Activated CD4-positive, alpha-beta T cell treated with anti-CD3 and anti-CD28 coated beads for 36 hours (primary cell): ENCODE data around the gene MORN5. TPM values are rescaled to one million over a fixed set of nuclear protein-coding genes. Genes with fewer than 3 reads are reported as not detected.

Experiments used
- ATAC-seq: fragments of 200-7000 bp; cut with Tn5 transposase; one replicate; pipeline ENCODE4 v1.10.0; 2021; ENCODE audit warnings: mild to moderate bottlenecking, moderate library complexity
- CTCF ChIA-PET: fragments of 350-600 bp; sonication (Branson Sonifier 250); formaldehyde crosslinking; loops from one replicate; lab custom pipeline; 2021; ENCODE audit warnings: antibody characterized with exemption; lab: Charles Lee
- POLR2A ChIA-PET: fragments of 350-600 bp; sonication (Branson Sonifier 250); formaldehyde crosslinking; loops from one replicate; lab custom pipeline; 2021; ENCODE audit warnings: antibody characterized with exemption, inconsistent platforms; lab: Charles Lee
- DNase-seq: peaks from one replicate; pipeline ENCODE4 v3.0.0-alpha.2; 2020
- H3K27ac Mint-ChIP-seq: one replicate; pipeline ENCODE4 v1.8.0; 2021; ENCODE audit warnings: mixed read lengths
- H3K27me3 Mint-ChIP-seq: one replicate; pipeline ENCODE4 v1.8.0; 2021; ENCODE audit warnings: mixed read lengths
- H3K36me3 Mint-ChIP-seq: one replicate; pipeline ENCODE4 v1.8.0; 2021; ENCODE audit warnings: low read depth, mixed read lengths
- H3K4me1 Mint-ChIP-seq: one replicate; pipeline ENCODE4 v1.8.0; 2021; ENCODE audit warnings: mixed read lengths
- H3K4me3 Mint-ChIP-seq: one replicate; pipeline ENCODE4 v1.8.0; 2021; ENCODE audit warnings: mild to moderate bottlenecking, moderate library complexity, mixed read lengths
- H3K9me3 Mint-ChIP-seq: one replicate; pipeline ENCODE4 v1.8.0; 2021; ENCODE audit warnings: low read depth, mixed read lengths
- intact Hi-C, 2 experiments: fragments of 100-400 bp; cut with DNase I in 1 of 2; cut with micrococcal nuclease in 1 of 2; formaldehyde crosslinking; loops; one replicate each; pipeline versions ENCODE4 v1.14.2 to v1.15.1; 2022 to 2024; cut with DNase I, micrococcal nuclease
- total RNA-seq, 2 experiments: library from RNA; stranded (reverse); gene quantifications; one replicate each; pipeline ENCODE4 v1.2.3, GENCODE V29; 2021

Gene MORN5
- total RNA-seq, 2 experiments from 2014 or later, result not detected

DNA sequence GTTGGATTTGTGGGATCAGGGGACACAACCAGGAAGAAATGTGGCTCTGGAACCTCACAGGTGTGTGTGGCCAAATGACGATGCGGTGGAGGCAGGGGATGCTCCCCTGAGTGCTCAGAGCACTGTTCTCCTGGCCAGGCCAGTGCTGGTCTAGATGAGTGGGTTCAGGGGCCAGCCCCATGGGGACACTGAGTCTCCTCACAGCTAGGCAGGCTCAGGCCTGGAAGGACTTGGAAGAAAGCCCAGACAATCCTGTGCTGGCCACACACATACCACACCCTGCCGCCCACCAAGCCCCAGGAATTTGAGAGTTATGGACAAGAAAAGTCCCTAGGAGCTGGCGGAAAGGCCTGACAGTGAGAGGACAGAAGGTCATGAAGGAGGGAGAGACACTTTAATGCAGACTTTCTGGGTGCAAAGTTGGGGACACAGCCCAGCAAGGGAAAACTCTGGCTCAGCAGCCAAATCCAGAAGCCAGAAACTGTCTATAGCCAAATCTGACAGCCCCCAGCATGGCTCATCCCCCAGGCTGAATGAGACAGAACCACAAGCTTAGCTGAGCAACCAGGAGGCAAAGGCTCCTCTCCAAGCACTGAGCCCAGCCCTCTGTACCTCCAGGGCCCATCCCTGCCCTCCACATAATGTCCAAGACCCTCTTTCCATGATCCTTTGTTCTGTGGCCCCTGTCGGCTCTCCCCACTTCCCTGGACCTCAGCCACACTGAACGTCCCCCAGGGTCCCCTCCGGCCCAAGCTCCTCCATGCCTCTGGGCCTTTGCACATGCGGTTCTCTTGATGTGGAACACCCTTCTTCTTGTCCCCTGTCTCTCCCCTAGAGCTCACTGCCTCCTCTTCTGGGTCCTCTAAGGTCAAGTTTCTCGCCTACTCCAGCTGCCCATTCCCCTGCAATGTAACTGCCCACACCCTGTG lies 46.7 kb downstream of the MORN5 start:
- ChIA-PET CTCF (interaction anchor here (0.5 kb wide), 1 partner anchor 544 kb away, joined by 3 read pairs; no protein-coding TSS in a partner anchor), POLR2A (interaction anchor here (0.6 kb wide), 1 partner anchor 1983 kb away, joined by 4 read pairs; no protein-coding TSS in a partner anchor)
- no peaks in the 10 kb centered on the region for H3K4me1 Mint-ChIP-seq
- H3K36me3 Mint-ChIP-seq, result no peaks in the 10 kb centered on the region
- intact Hi-C loops, result no loop called here
- no peak overlapping the region for H3K4me3 Mint-ChIP-seq
- H3K27ac Mint-ChIP-seq, result no peak overlapping the region
- H3K27me3 Mint-ChIP-seq, result peaks cover 10% of the 10 kb centered on the region
- no peak for ATAC-seq
- H3K9me3 Mint-ChIP-seq, result no peaks in the 10 kb centered on the region
- DNase-seq, result no peak

DNA sequence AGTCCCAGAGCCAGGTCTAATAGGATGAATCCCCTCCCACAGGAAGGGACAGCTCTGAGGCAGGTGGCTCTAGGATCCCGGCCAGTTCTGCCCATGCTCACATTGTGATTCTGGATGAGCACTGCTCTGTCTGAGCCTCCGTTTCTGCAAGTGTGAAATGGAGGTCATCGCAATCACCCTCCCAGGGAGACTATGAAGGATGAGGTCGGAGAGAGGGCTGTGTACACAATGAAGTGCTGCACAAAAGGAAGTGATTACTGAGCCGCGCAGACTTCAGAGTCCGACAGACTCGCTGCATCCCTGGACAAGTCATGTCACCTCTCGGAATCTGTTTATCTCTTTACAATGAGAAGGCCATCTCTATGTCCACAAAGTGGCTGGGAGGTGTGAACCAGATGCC lies 47.4 kb downstream of the MORN5 start:
- CTCF ChIA-PET, result interaction anchor here (0.6 kb wide), 1 partner anchor 55 kb away, joined by 3 read pairs; no protein-coding TSS in a partner anchor
- POLR2A ChIA-PET, result no interaction called here
- ATAC-seq, result no peak
- no peak overlapping the region for H3K27ac Mint-ChIP-seq
- no peaks in the 10 kb centered on the region for H3K4me1 Mint-ChIP-seq
- intact Hi-C loops, result no loop called here
- no peaks in the 10 kb centered on the region for H3K9me3 Mint-ChIP-seq
- no peak for DNase-seq
- H3K4me3 Mint-ChIP-seq, result no peak overlapping the region
- H3K27me3 Mint-ChIP-seq, result peaks cover 17% of the 10 kb centered on the region
- H3K36me3 Mint-ChIP-seq, result no peaks in the 10 kb centered on the region

DNA sequence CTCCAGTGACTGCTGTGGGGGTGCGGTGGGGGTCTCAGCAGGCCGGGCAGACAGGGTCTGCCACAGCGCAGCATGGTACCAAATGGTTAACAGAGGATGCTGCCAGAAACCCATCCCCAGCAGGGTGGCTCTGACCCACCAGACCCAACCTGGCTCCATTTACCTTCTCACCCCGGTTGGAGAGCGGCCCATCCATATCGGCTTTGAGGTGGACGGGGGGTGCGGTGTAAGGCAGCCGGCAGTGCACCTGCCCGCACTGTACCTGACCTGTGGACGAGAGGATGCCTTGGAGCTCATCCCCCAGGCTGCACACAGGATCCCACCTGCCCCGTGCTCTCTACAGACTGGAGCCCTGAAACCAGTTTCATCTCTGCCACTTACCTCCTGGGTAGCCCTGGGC lies 49.7 kb downstream of the MORN5 start:
- ChIA-PET POLR2A (no interaction called here), CTCF (interaction anchor here (0.6 kb wide), 1 partner anchor 20 kb away, joined by 4 read pairs; no protein-coding TSS in a partner anchor)
- Mint-ChIP-seq H3K9me3 (no peaks in the 10 kb centered on the region), H3K4me1 (peaks cover 2% of the 10 kb centered on the region), H3K27me3 (peaks cover 34% of the 10 kb centered on the region), H3K27ac (no peak overlapping the region), H3K36me3 (no peaks in the 10 kb centered on the region), H3K4me3 (no peak overlapping the region)
- intact Hi-C loops, result no loop called here
- ATAC-seq, result no peak
- no peak for DNase-seq

DNA sequence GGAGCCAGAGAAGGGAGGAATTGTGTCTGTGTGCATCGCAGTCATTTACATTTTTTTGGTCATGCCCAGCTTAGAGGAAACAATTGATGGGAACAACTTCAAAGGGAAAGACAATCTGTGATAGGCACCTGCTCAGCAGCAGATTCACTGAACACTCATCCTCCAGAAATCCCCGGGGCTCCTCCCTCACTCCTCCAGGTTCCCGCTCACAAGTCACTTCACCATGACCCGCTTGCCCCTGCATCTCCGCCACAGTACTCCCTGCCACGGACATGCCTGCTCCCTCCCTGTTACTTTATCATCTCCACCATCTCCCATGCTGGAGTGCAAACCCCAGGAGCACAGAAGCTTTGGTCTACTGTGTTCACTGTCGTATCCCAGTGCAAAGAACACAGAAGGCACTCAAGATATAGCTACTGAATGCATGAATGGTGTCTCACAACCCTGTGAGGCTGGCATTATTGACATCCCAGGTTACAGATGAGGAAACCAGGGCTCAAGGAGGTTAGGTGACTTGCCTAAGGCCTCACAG lies 52.8 kb downstream of the MORN5 start:
- Mint-ChIP-seq H3K27me3 (peaks cover 51% of the 10 kb centered on the region), H3K27ac (no peak overlapping the region), H3K4me1 (peaks cover 2% of the 10 kb centered on the region), H3K4me3 (no peak overlapping the region), H3K9me3 (no peaks in the 10 kb centered on the region), H3K36me3 (no peaks in the 10 kb centered on the region)
- intact Hi-C loops, result no loop called here
- DNase-seq, result no peak
- ATAC-seq, result no peak
- POLR2A ChIA-PET, result no interaction called here
- CTCF ChIA-PET, result interaction anchor here (0.6 kb wide), 1 partner anchor 23 kb away, joined by 3 read pairs; no protein-coding TSS in a partner anchor

DNA sequence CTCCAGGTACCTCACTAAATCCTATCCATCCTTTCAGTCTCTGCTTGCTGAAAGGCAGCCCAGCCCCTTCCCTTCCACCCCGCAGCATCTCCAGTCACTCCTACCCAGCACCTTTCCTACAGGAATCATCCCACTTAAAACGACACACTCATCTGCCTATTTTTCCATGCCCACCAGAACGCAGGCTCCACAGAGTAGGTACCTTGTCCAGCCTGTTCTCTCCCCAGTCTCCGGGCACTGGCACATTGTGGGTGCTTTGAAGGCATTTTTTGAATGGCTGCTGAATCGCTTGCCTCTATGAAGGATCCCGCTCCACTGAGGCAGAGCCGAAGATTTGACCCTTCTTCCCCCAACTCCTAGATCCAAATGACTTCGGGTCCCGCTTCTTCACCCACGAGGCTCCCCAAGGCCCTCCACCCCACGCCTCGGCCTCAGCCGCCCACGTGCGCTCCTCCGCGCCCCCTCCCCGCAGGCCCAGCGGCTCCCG lies 53.4 kb downstream of the MORN5 start:
- intact Hi-C loops, result no loop called here
- Mint-ChIP-seq H3K9me3 (no peaks in the 10 kb centered on the region), H3K4me3 (peak overlapping the region; percentile 10), H3K27ac (no peak overlapping the region), H3K4me1 (peaks cover 4% of the 10 kb centered on the region), H3K36me3 (no peaks in the 10 kb centered on the region), H3K27me3 (peaks cover 57% of the 10 kb centered on the region)
- DNase-seq (no peak), ATAC-seq (no peak)
- CTCF ChIA-PET, result interaction anchor here (0.6 kb wide), 1 partner anchor 24 kb away, joined by 3 read pairs; no protein-coding TSS in a partner anchor
- POLR2A ChIA-PET, result no interaction called here

DNA sequence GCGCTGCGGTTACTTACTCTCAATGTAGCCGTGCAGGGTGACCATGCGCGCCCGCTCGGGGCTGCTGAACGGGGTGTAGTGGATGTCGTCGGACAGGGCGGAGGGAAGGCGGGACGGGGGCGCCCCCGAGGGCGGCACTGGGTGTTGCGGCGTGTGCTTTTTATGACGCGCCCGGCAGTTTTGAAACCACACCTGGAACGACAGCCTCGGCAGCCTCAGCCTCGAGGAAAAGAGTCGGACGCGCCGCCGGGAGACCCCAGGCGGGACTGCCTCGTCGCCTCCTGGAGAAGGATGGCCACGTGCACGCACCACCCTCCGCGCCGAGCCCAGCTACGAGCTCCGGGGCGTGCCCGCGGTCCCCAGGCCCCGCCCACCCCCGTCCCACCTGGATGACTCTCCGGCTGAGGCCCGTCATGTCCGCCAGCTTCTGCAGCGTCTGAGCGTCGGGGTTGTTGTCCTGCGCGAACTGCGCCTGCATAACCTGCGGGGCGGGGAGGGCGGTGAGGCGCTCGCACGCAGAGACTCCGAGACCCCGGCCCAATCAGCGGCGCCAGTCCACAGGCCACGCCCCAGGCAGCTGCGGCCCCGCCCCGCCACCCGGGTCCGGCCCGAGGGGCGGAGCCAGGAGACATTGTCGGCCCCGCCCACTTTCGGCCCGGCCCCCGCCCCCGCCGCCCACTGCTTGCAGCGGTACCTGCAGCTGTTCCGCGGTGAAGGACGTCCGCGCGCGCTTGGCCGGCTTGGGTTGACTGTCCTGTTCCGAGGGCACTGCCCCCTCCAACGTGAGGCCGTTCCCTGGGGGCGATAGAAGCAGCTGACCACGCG lies 54.1 kb downstream of the MORN5 start:
- CTCF ChIA-PET, result no interaction called here
- intact Hi-C loops, result loop anchor here in 1 of 2 experiments (1.0 kb wide), 2 partner anchors 50 to 54 kb away; partner anchors contain the start of genes MORN5, MRRF, NDUFA8 and RBM18
- ATAC-seq (peak; percentile 92), DNase-seq (peak; percentile 80)
- no peaks in the 10 kb centered on the region for H3K36me3 Mint-ChIP-seq
- peaks cover 63% of the 10 kb centered on the region for H3K27me3 Mint-ChIP-seq
- POLR2A ChIA-PET, result interaction anchor here (0.5 kb wide), 1 partner anchor 108 kb away, joined by 4 read pairs; no protein-coding TSS in a partner anchor
- H3K4me1 Mint-ChIP-seq, result peaks cover 10% of the 10 kb centered on the region
- H3K4me3 Mint-ChIP-seq, result peak overlapping the region; percentile 36
- no peak overlapping the region for H3K27ac Mint-ChIP-seq
- no peaks in the 10 kb centered on the region for H3K9me3 Mint-ChIP-seq

DNA sequence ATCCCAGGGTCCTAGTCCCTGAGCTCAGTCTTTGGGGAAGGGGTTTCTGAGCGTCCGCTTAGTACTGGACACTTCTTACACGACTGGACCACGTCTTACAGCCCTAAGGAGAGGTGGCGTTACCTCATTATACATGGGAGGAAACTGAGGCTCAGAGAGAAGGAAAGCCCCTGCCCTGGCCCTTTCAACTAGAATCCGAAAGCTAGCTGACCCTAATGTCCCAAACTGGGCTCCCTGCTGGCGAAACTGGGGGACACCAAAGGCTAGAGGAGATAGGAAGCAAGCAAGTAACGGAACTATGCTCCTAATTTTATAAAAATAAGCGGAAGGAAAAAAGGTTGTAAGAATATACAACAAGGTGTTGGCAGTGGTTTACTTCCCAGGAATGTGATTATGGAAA lies 54.8 kb downstream of the MORN5 start:
- Mint-ChIP-seq H3K4me3 (peak overlapping the region; percentile 13), H3K9me3 (no peaks in the 10 kb centered on the region), H3K27ac (no peak overlapping the region), H3K4me1 (peaks cover 16% of the 10 kb centered on the region), H3K27me3 (peaks cover 70% of the 10 kb centered on the region), H3K36me3 (no peaks in the 10 kb centered on the region)
- ATAC-seq (no peak), DNase-seq (no peak)
- intact Hi-C loops, result loop anchor here in 1 of 2 experiments (1.0 kb wide), 2 partner anchors 50 to 55 kb away; partner anchors contain the start of genes MORN5, MRRF, NDUFA8 and RBM18
- POLR2A ChIA-PET, result no interaction called here
- CTCF ChIA-PET, result no interaction called here

DNA sequence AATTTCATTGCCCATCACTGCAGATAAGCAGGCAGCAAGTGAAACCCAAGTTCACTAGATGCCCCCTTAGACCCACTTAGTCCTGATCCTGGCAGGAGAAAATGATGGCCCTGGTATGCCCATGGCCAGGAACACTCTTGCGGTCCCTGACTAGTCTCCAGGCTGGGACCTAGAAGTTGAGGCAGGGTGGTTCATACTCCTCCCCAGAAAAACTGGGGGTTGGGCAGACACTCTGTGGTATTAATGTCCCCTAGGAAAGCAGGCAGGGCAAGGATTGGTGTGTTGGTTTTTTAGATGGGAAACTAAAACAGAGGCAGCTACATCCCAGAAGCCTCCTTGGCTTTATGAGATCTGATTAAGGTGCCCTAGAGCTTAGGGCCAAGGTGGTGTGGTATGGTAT lies 56.0 kb downstream of the MORN5 start:
- intact Hi-C loops, result no loop called here
- Mint-ChIP-seq H3K9me3 (no peaks in the 10 kb centered on the region), H3K36me3 (no peaks in the 10 kb centered on the region), H3K27ac (no peak overlapping the region), H3K4me1 (peaks cover 26% of the 10 kb centered on the region), H3K27me3 (peaks cover 76% of the 10 kb centered on the region), H3K4me3 (no peak overlapping the region)
- POLR2A ChIA-PET, result interaction anchor here (0.6 kb wide), 1 partner anchor 273 kb away, joined by 10 read pairs; no protein-coding TSS in a partner anchor
- CTCF ChIA-PET, result interaction anchor here (0.7 to 1.2 kb wide), 2 partner anchors 116 to 176 kb away, joined by 3 to 5 read pairs; no protein-coding TSS in a partner anchor
- ATAC-seq (no peak), DNase-seq (no peak)

DNA sequence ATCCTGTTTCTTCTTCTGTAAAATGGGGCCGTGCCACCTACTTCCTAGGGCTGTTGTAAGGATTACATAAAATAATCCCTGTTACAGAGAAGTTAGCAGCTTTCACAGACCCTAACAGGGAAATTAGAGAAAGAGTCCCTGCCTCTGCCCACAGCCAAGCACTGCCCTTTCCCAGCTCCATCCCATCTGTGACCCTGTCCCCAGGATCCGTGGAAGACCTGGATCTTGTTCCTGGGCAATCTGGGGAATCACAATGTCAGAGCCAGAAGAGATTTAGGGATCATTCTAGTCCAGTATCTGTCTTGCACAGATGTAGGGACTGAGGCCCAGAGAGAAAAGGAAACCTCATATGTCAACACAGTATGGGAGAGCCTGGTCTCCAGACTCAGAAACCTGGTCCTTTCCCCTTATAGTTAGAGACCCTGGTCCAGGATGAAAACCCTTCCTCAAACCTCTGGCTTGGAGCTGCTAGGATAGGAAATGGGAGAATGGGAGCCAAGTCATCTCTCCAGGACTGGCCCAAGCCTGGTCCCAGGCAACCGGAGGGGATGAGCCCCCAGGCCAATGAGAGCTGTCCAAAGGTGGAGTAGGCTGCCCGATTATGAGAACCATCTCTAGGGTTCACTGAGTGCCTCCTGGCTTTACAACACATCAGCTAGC lies 56.6 kb downstream of the MORN5 start:
- H3K4me3 Mint-ChIP-seq, result no peak overlapping the region
- intact Hi-C loops, result no loop called here
- peaks cover 77% of the 10 kb centered on the region for H3K27me3 Mint-ChIP-seq
- no peak for ATAC-seq
- CTCF ChIA-PET, result interaction anchor here (0.7 to 1.2 kb wide), 2 partner anchors 117 to 176 kb away, joined by 3 to 5 read pairs; no protein-coding TSS in a partner anchor
- DNase-seq, result no peak
- POLR2A ChIA-PET, result no interaction called here
- no peaks in the 10 kb centered on the region for H3K9me3 Mint-ChIP-seq
- no peaks in the 10 kb centered on the region for H3K36me3 Mint-ChIP-seq
- no peak overlapping the region for H3K27ac Mint-ChIP-seq
- peaks cover 26% of the 10 kb centered on the region for H3K4me1 Mint-ChIP-seq

DNA sequence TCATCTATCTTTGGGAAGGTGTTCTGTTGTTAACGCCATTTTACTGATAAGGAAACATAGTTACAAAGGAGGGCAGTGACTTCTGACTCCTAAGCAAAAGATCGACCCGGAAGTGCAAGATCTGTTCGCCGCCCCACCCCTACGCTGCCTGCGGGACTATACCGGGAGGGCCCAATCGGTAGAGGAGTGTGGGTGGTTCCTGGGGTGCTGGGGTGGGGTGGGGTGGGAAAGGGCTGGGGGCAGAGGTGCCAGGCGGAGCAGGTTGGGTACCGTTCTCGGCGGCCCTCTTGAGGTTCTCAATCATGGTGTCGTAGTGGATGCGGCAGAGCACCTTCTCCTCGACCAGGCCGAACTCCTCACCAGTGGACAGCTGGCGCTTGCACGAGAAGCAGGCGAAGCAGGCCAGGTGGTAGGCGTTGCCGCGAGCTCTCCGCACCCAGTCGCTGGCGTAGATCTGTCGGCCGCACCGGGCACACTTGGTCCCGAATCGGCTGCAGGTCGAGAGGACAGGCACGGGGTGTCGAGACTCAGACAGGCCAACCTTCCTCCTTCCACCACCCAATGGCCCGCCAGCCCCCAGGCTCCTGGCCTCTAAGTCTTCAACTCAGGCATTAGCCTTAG lies 57.2 kb downstream of the MORN5 start:
- DNase-seq, result no peak
- no peak overlapping the region for H3K4me3 Mint-ChIP-seq

More for the DNA sequence above, 57.2 kb downstream of the MORN5 start:
- intact Hi-C loops, result no loop called here
- H3K27ac Mint-ChIP-seq, result no peak overlapping the region
- peaks cover 76% of the 10 kb centered on the region for H3K27me3 Mint-ChIP-seq
- CTCF ChIA-PET, result no interaction called here
- no peaks in the 10 kb centered on the region for H3K9me3 Mint-ChIP-seq
- H3K36me3 Mint-ChIP-seq, result no peaks in the 10 kb centered on the region
- ATAC-seq, result no peak
- POLR2A ChIA-PET, result no interaction called here
- H3K4me1 Mint-ChIP-seq, result peaks cover 26% of the 10 kb centered on the region
